Fibroblast of skin of back (primary cell): ENCODE data around the gene MIOX.

Experiments
- DNase-seq: peaks from one replicate; pipeline ENCODE4 v3.0.0-alpha.2; 2013

MIOX gene

GRCh38 chr22:50490531-50491308 lies 4.1 kb downstream of the MIOX start:
- no peak for DNase-seq

- DNase-seq, result no peak
These were observed 10.4 kb downstream of the MIOX start for GRCh38 chr22:50497093-50497492.

GRCh38 chr22:50498322-50498890 lies 11.7 kb downstream of the MIOX start:
- DNase-seq, result peak; percentile 56

GRCh38 chr22:50500452-50500851 lies 13.8 kb downstream of the MIOX start:
- DNase-seq, result no peak

- no peak for DNase-seq
These were observed 15.4 kb downstream of the MIOX start for GRCh38 chr22:50502096-50502495.

- DNase-seq, result no peak
These were observed 16.2 kb downstream of the MIOX start for GRCh38 chr22:50502628-50503474.

- DNase-seq, result no peak
These were observed 17.0 kb downstream of the MIOX start for GRCh38 chr22:50503475-50504145.

- DNase-seq, result no peak
These were observed 17.9 kb downstream of the MIOX start for GRCh38 chr22:50504369-50505211.

- DNase-seq, result no peak
These were observed 18.7 kb downstream of the MIOX start for GRCh38 chr22:50505276-50505775.

GRCh38 chr22:50505776-50506610 lies 19.3 kb downstream of the MIOX start:
- no peak for DNase-seq

- DNase-seq, result no peak
These were observed 20.2 kb downstream of the MIOX start for GRCh38 chr22:50506611-50507420.

GRCh38 chr22:50507421-50507990 lies 20.8 kb downstream of the MIOX start, which contains the start of gene LMF2:
Gene LMF2 (minus strand): TSS chr22:50507702. CDS start chr22:50507675, 27 bp downstream.
- DNase-seq, result no peak

GRCh38 chr22:50507991-50508884 lies 21.6 kb downstream of the MIOX start, which contains the start of gene NCAPH2:
Gene NCAPH2 (plus strand): TSS chr22:50508224. CDS start chr22:50508338, 114 bp downstream.
- DNase-seq, result peak; percentile 95

GRCh38 chr22:50508897-50509296 lies 22.2 kb downstream of the MIOX start:
- no peak for DNase-seq

GRCh38 chr22:50513175-50513574 lies 26.5 kb downstream of the MIOX start:
- no peak for DNase-seq

- no peak for DNase-seq
These were observed 29.4 kb downstream of the MIOX start for GRCh38 chr22:50516068-50516467.

GRCh38 chr22:50516891-50517290 lies 30.2 kb downstream of the MIOX start:
- DNase-seq, result no peak
